ENCODE data around the gene SLC35F6.

DNA sequence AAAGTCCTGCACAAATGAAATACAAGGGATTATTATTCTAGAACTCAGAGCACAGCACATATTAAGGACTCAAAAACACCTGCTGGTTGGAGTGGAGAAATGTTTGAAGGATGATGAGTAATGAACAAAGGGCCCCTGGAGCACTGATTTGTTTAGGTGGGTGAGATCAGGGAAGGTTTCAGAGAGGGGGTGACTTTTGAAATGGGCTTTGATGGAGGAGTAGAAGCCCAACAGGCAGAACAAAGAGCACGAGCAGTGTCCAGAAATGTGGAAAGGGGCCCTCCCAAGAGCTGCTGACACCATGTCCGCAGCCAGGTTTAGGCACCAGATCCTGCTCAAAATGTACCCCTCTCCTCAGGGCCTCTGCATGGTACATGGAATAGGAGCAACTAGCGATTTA lies 47.7 kb upstream of the SLC35F6 start:
- TF ChIP-seq CTCF (conservative IDR thresholded peaks at IDR 0.05; ENCODE audit: low read depth, low read length) (no peak), EZH2 (IDR thresholded peaks at IDR 0.05; ENCODE audit: low read length, unreplicated experiment) (no peak)
